GM12892 (cell line): ENCODE results near the gene ABHD4.

ENCODE experiments used
- POLR2A ChIP-seq: IDR thresholded peaks from 2 replicates; pipeline ENCODE4 v1.6.1; 2011; ENCODE audit warnings: low read depth, low read length, control low read depth
- POLR2AphosphoS5 ChIP-seq: IDR thresholded peaks from 2 replicates; pipeline ENCODE4 v1.6.1; 2011; ENCODE audit warnings: low read depth, low read length, control low read depth
- TAF1 ChIP-seq: IDR thresholded peaks from 2 replicates; pipeline ENCODE4 v1.6.1; 2011; ENCODE audit warnings: low read depth, mild to moderate bottlenecking, control low read depth, low read length, borderline replicate concordance

DNA sequence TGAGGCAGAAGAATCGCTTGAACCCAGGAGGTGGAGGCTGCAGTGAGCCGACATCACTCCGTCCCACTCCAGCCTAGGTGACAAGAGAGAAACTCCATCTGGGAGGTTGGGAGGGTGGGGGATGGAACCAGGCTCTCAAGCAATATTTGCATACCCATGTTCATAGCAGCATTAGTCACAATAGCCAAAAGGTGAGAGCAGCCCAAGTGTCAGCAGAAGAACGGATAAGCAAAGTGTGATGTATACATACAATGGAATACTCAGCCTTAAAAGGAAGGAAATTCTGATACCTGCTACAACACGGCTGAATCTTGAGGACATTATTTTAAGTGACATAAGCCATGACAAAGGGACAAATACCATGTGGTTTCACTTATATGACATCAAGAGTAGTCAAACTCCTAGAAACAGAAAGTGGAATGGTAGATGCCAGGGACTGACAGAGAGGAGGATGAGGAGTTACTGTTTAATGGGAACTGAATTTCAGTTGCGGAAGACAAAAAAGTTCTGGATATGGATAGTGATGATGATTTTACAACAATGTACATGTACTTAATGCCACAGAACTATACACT, 20.7 kb upstream of the ABHD4 start:
- TF ChIP-seq POLR2A, result no peak
- no peak for TF ChIP-seq POLR2AphosphoS5
- no peak for TF ChIP-seq TAF1
